ENCODE results near the gene CYSTM1.

CYSTM1 gene

GRCh38 chr5:140261403-140262171 lies 86.6 kb downstream of the CYSTM1 start:
- peak; percentile 59 for DNase-seq (ENCODE audit: low read depth, low spot score)
- ChIA-PET CTCF (interaction anchor here (0.7 to 34.6 kb wide), 8 partner anchors 8 to 98 kb away, joined by 3 to 1796 read pairs (median 6); partner anchors contain the start of genes HBEGF and SLC4A9), POLR2A (interaction anchor here (0.7 kb wide), 2 partner anchors 10 to 85 kb away, joined by 3 to 4 read pairs; partner anchors contain the start of gene HBEGF)
- TF ChIP-seq CTCF (IDR thresholded peaks at IDR 0.05; ENCODE audit: insufficient read depth, low read length, missing control alignments) = no peak
- no peak overlapping the region for H3K4me3 ChIP-seq (ENCODE audit: low read depth, low read length)

GRCh38 chr5:140262221-140262620 lies 87.2 kb downstream of the CYSTM1 start:
- ChIA-PET POLR2A (interaction anchor here (0.6 kb wide), 1 partner anchor 88 kb away, joined by 3 read pairs; no protein-coding TSS in a partner anchor), CTCF (interaction anchor here (0.8 to 34.6 kb wide), 7 partner anchors 10 to 97 kb away, joined by 4 to 1796 read pairs (median 6); partner anchors contain the start of genes HBEGF and SLC4A9)
- no peak for TF ChIP-seq CTCF (IDR thresholded peaks at IDR 0.05; ENCODE audit: insufficient read depth, low read length, missing control alignments)
- no peak for DNase-seq (ENCODE audit: low read depth, low spot score)
- H3K4me3 ChIP-seq (ENCODE audit: low read depth, low read length) = no peak overlapping the region

- POLR2A ChIA-PET = interaction anchor here (0.6 kb wide), 1 partner anchor 88 kb away, joined by 3 read pairs; no protein-coding TSS in a partner anchor
- CTCF ChIA-PET = interaction anchor here (0.8 to 34.6 kb wide), 6 partner anchors 11 to 96 kb away, joined by 4 to 1796 read pairs (median 8); partner anchors contain the start of genes HBEGF and SLC4A9
Measured at GRCh38 chr5:140262839-140263238, 87.9 kb downstream of the CYSTM1 start.

GRCh38 chr5:140265845-140266244 lies 90.9 kb downstream of the CYSTM1 start:
- no peak for DNase-seq (ENCODE audit: low read depth, low spot score)
- ChIA-PET CTCF (interaction anchor here (1.0 kb wide), 1 partner anchor 86 kb away, joined by 3 read pairs; no protein-coding TSS in a partner anchor), POLR2A (no interaction called here)
- TF ChIP-seq CTCF (IDR thresholded peaks at IDR 0.05; ENCODE audit: insufficient read depth, low read length, missing control alignments) = no peak
- H3K4me3 ChIP-seq (ENCODE audit: low read depth, low read length) = no peak overlapping the region

More at GRCh38 chr5:140262839-140263238, 87.9 kb downstream of the CYSTM1 start:
- DNase-seq (ENCODE audit: low read depth, low spot score) = no peak
- H3K4me3 ChIP-seq (ENCODE audit: low read depth, low read length) = no peak overlapping the region
- no peak for TF ChIP-seq CTCF (IDR thresholded peaks at IDR 0.05; ENCODE audit: insufficient read depth, low read length, missing control alignments)

GRCh38 chr5:140266471-140267200 lies 91.6 kb downstream of the CYSTM1 start:
- TF ChIP-seq CTCF (IDR thresholded peaks at IDR 0.05; ENCODE audit: insufficient read depth, low read length, missing control alignments) = no peak
- no peak overlapping the region for H3K4me3 ChIP-seq (ENCODE audit: low read depth, low read length)
- no peak for DNase-seq (ENCODE audit: low read depth, low spot score)
- ChIA-PET POLR2A (no interaction called here), CTCF (interaction anchor here (1.0 to 2.3 kb wide), 2 partner anchors 23 to 85 kb away, joined by 3 to 10 read pairs; no protein-coding TSS in a partner anchor)
